ENCODE measurements around the gene ATP1A4.

- no peak for TF ChIP-seq CTCF (IDR thresholded peaks at IDR 0.05)
- TF ChIP-seq POLR2AphosphoS5 (IDR thresholded peaks at IDR 0.05): no peak
Measured at GRCh38 chr1:160178731-160179130, 27.3 kb downstream of the ATP1A4 start.

All from gastroesophageal sphincter (tissue), 3 donors.